ENCODE data around the gene CAPN9. TPM values are rescaled to one million over a fixed set of nuclear protein-coding genes. Genes with fewer than 3 reads are reported as not detected.
"Not testable (repeated sequence)": the region's sequence is repeated elsewhere in the genome, so short reads cannot be mapped to it uniquely, and the experiment has no call there.

The CAPN9 gene
- total RNA-seq, 4 donors from 2014 or later = 13.1 TPM; not detected in 3

DNA sequence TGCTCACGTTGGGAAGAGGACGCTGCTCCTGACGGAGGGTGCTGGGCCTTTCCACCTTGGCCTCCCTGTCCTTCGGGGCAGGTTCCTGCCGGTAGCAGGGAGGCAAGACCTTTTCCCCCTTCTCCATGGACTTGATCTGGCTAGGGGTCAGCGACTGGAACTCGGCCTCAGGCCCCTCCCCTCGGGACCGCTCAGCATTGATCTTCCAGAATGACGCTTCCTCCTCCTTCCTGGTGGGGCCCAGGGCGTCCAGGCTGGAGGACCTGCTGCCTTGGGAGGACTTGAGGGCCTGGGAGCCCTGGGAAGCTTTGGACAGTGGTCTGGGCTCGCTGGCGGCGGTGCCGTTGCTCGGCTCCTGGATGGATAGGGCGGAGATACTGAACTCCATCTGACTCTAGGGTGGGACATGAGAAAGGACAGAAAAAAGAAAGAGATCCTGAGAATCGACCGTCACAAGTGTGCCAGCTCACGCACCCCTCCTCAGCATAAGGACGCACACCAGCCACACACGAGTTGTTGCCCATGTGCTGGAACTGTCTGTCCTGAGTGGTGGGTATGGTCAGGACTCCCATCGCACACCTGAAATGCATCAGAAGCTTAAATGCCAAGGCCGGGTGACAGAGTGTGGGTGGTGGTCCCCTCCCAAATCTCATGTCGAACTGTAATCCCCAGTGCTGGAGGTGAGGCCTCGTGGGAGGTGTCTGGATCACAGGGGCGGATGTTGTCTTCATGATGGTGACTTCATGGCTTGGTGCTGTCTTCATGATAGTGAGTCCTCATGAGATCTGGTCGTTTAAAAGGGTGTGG lies 96.5 kb downstream of the CAPN9 start:
- no peak for DNase-seq (ENCODE audit: low spot score in 2 of 2)
- H3K36me3 ChIP-seq = peaks cover 0 to 55% (median 3%) of the 10 kb centered on the region in 3 donors
- WGBS, 2 donors = 83 to 87% methylated on average over 26 to 28 of the region's 28 CpGs
- H3K4me1 ChIP-seq = peaks cover 0 to 66% (median 18%) of the 10 kb centered on the region in 4 donors
- H3K27me3 ChIP-seq = no peaks in the 10 kb centered on the region
- H3K4me3 ChIP-seq = no peak overlapping the region
- H3K27ac ChIP-seq = peak overlapping the region in 2 of 4 donors; percentile 3 to 10
- H3K9me3 ChIP-seq = no peaks in the 10 kb centered on the region
- TF ChIP-seq CTCF (IDR thresholded peaks at IDR 0.05) (no peak), EP300 (IDR thresholded peaks at IDR 0.05) (no peak), POLR2A (IDR thresholded peaks at IDR 0.05) (no peak)

DNA sequence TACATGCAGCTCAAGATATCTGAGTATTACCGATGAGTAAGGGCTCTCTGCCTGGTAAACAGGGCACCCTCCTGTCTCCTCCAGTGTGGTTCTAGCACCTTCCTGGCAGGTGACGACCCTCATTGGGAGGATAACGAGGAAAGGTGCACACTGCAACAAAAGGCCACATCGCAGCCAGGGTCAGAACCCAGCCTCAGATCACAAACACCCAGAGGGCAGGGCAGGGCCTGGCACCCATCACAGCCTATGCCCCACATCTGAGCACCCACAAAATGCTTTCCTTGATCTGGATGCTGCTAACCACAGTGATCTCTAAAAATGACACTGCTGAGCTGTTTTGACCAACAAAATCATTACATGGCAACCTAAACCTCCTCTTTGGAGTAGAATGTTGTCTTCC lies 97.4 kb downstream of the CAPN9 start:
- Histone ChIP-seq H3K4me1 (peaks cover 0 to 69% (median 25%) of the 10 kb centered on the region in 4 donors), H3K9me3 (no peaks in the 10 kb centered on the region), H3K36me3 (peaks cover 0 to 47% (median 3%) of the 10 kb centered on the region in 3 donors), H3K27ac (peak overlapping the region in 2 of 4 donors; percentile 29 to 38), H3K4me3 (no peak overlapping the region), H3K27me3 (no peaks in the 10 kb centered on the region)
- 96 to 100% methylated on average over 4 of the region's 4 CpGs for WGBS, 2 donors
- TF ChIP-seq EP300 (IDR thresholded peaks at IDR 0.05) = no peak
- TF ChIP-seq POLR2A (IDR thresholded peaks at IDR 0.05) = no peak
- DNase-seq (ENCODE audit: low spot score in 2 of 2) = no peak

GRCh38 chr1:230845184-230845583 lies 98.0 kb downstream of the CAPN9 start:
- Histone ChIP-seq H3K36me3 (peaks cover 0 to 42% (median 3%) of the 10 kb centered on the region in 3 donors), H3K4me1 (peaks cover 0 to 70% (median 29%) of the 10 kb centered on the region in 4 donors), H3K27ac (peak overlapping the region in 1 of 4 donors; percentile 38)
- not testable (repeated sequence) for DNase-seq (ENCODE audit: low spot score in 2 of 2); H3K9me3 ChIP-seq; H3K27me3 ChIP-seq; H3K4me3 ChIP-seq
- WGBS, 2 donors = 58 to 66% methylated on average over 7 of the region's 7 CpGs

- Histone ChIP-seq H3K9me3 (peaks cover 0 to 7% (median 0%) of the 10 kb centered on the region in 4 donors), H3K4me1 (peaks cover 0 to 68% (median 41%) of the 10 kb centered on the region in 4 donors), H3K36me3 (peaks cover 0 to 32% (median 0%) of the 10 kb centered on the region in 3 donors), H3K4me3 (no peak overlapping the region), H3K27ac (peak overlapping the region in 2 of 4 donors; percentile 81 to 82), H3K27me3 (no peaks in the 10 kb centered on the region)
- no peak for DNase-seq (ENCODE audit: low spot score in 2 of 2)
- 69 to 78% methylated on average over 3 of the region's 3 CpGs for WGBS, 2 donors
- TF ChIP-seq POLR2A (IDR thresholded peaks at IDR 0.05) = no peak
- TF ChIP-seq EP300 (IDR thresholded peaks at IDR 0.05) = no peak
- no peak for TF ChIP-seq CTCF (IDR thresholded peaks at IDR 0.05)
These were observed 101.0 kb downstream of the CAPN9 start for GRCh38 chr1:230848235-230848634.

DNA sequence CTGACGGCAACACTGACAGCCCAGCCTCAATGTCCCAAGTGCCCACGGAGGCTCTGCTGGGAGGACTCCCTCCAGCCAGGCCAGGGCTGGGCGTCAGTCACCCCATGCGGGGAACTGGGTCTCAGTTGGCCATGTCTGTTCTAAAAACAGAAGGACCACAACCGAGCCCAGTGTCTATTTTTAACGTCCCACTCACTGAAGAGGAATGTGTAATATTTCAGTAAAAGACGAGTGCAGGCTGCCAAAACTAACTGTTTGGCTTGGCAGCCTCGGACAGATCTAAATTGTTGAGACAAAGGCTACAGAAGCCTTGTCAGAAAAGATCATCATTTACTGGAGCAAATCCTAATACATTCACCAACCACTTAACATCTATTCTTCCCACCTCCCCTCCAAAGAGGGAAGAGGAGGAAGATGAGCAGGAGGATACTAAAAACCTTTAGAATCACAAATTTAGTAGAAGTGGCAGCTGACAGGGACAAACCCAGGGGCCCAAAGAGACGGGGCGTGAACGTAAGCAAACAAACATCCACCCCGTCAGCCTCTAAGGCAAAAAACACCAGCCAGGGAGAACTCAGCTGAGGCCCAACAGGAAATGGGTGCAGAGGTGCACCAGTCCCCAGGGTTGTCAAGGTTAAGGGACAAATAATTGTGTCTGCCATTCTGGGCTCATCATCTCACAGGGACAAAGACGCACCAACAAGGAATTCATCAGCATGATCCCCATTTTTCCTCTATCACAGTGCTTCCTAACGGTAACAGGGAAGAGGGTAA lies 102.5 kb downstream of the CAPN9 start:
- peaks cover 0 to 76% (median 45%) of the 10 kb centered on the region in 4 donors for H3K4me1 ChIP-seq
- no peaks in the 10 kb centered on the region for H3K27me3 ChIP-seq
- H3K36me3 ChIP-seq = peaks cover 0 to 34% (median 0%) of the 10 kb centered on the region in 3 donors
- H3K27ac ChIP-seq = peak overlapping the region; percentile 58 to 82 (median 70)
- peaks cover 0 to 9% (median 0%) of the 10 kb centered on the region in 4 donors for H3K9me3 ChIP-seq
- H3K4me3 ChIP-seq = no peak overlapping the region
- 20 to 24% methylated on average over 9 to 14 of the region's 14 CpGs for WGBS, 2 donors
- TF ChIP-seq EP300 (IDR thresholded peaks at IDR 0.05) (peak in 1 of 2 donors; percentile 66), CTCF (IDR thresholded peaks at IDR 0.05) (no peak), POLR2A (IDR thresholded peaks at IDR 0.05) (no peak)
- DNase-seq (ENCODE audit: low spot score in 2 of 2) = peak in 1 of 2 donors; percentile 57

Data from tibial nerve (tissue), 4 donors.